GM12878 (cell line): ENCODE results near the gene PLXNA4. TPM values are rescaled to one million over a fixed set of nuclear protein-coding genes. Genes with fewer than 3 reads are reported as not detected.

Experiments
- ATAC-seq: fragments of 200-7000 bp; cut with Tn5 transposase; 3 replicates; pipeline ENCODE4 v1.9.1; 2020; ENCODE audit warnings: mild to moderate bottlenecking, moderate library complexity
- BruUV-seq: library from RNA; stranded (reverse); fragments of 400-500 nt; replicated peaks from 2 replicates; lab custom pipeline; 2021; lab: Mats Ljungman, UMichigan
- CTCF ChIA-PET: fragments of 300-600 bp; sonication (Branson Sonifier 250); formaldehyde crosslinking; extraction: SDS; loops from one replicate; lab custom pipeline; 2021; ENCODE audit warnings: inconsistent platforms; lab: Yijun Ruan, JAX
- POLR2A ChIA-PET: fragments of 350-600 bp; formaldehyde crosslinking; extraction: SDS; loops from one replicate; lab custom pipeline; 2021; ENCODE audit warnings: inconsistent platforms; lab: Charles Lee
- RAD21 ChIA-PET: fragments of 300-600 bp; sonication (Branson Sonifier 250); formaldehyde crosslinking; loops from one replicate; lab custom pipeline; 2023; ENCODE audit warnings: antibody characterized with exemption; ENCODE audit not compliant: unreplicated experiment; lab: Charles Lee
- SMC1A ChIA-PET: fragments of 300-600 bp; sonication (Branson Sonifier 250); formaldehyde crosslinking; loops from one replicate; lab custom pipeline; 2023; ENCODE audit not compliant: unreplicated experiment, uncharacterized antibody; lab: Charles Lee
- DNase-seq: peaks from one replicate; pipeline ENCODE4 v3.0.0-alpha.2; 2011; ENCODE audit warnings: low read depth, low spot score
- FAIRE-seq: peaks from 3 replicates; lab custom pipeline; 2011; peaks lifted over from hg19 to GRCh38; lab: Jason Lieb, UNC
- H2AFZ ChIP-seq: 2 replicates; pipeline ENCODE4 v1.6.0; 2011; ENCODE audit warnings: low read depth, low read length, control low read depth; ENCODE audit not compliant: control insufficient read depth
- H3K27ac ChIP-seq: 2 replicates; pipeline ENCODE4 v1.5.1; 2011; ENCODE audit warnings: control low read depth; ENCODE audit not compliant: control insufficient read depth, insufficient read depth
- H3K27me3 ChIP-seq, 2 experiments: replicated peaks in 1 of 2; 2 replicates each; pipeline versions ENCODE4 v1.6.0 to v1.6.1; 2011; ENCODE audit warnings: low read length in 1 of 2; ENCODE audit not compliant: control insufficient read depth in 2 of 2, insufficient read depth in 2 of 2
- H3K36me3 ChIP-seq, 2 experiments: 2 replicates each; pipeline ENCODE4 v1.5.1; 2011; ENCODE audit warnings: low read length in 1 of 2; ENCODE audit not compliant: control insufficient read depth in 2 of 2, insufficient read depth in 2 of 2
- H3K4me1 ChIP-seq: 2 replicates; pipeline ENCODE4 v1.6.1; 2011; ENCODE audit warnings: mild to moderate bottlenecking, low read length, moderate library complexity, mixed read lengths; ENCODE audit not compliant: control insufficient read depth, insufficient read depth
- H3K4me2 ChIP-seq: 2 replicates; pipeline ENCODE4 v1.6.0; 2011; ENCODE audit warnings: control low read depth; ENCODE audit not compliant: control insufficient read depth, insufficient read depth
- H3K4me3 ChIP-seq: fragments of 200-600 bp; sonication (generic); 2 replicates; pipeline ENCODE4 v1.5.1; 2016
- H3K79me2 ChIP-seq: 2 replicates; pipeline ENCODE4 v1.6.0; 2011; ENCODE audit warnings: low read length; ENCODE audit not compliant: control insufficient read depth, insufficient read depth
- H3K9ac ChIP-seq: 2 replicates; pipeline ENCODE4 v1.8.0; 2011; ENCODE audit warnings: low read length, control low read depth, mixed read lengths; ENCODE audit not compliant: control insufficient read depth, insufficient read depth
- H3K9me3 ChIP-seq: replicated peaks from 3 replicates; pipeline ENCODE4 v1.5.1; 2011; ENCODE audit warnings: mild to moderate bottlenecking, low read length; ENCODE audit not compliant: control insufficient read depth, insufficient read depth
- H4K20me1 ChIP-seq: 2 replicates; pipeline ENCODE4 v1.6.0; 2011; ENCODE audit not compliant: control insufficient read depth, insufficient read depth
- CREB1 ChIP-seq: IDR thresholded peaks from 2 replicates; pipeline ENCODE4 v1.6.1; 2012; ENCODE audit warnings: low read depth, mild to moderate bottlenecking, inconsistent platforms
- CREM ChIP-seq: IDR thresholded peaks from 2 replicates; pipeline ENCODE4 v1.6.1; 2014; ENCODE audit warnings: antibody characterized with exemption, low read depth
- GABPA ChIP-seq: IDR thresholded peaks from 2 replicates; pipeline ENCODE4 v1.6.1; 2014; ENCODE audit warnings: antibody characterized with exemption, low read depth, mild to moderate bottlenecking, inconsistent platforms
- IKZF1 ChIP-seq: fragments of 450-650 bp; conservative IDR thresholded peaks from 2 replicates; pipeline ENCODE4 v1.6.1; 2017; ENCODE audit warnings: antibody characterized with exemption, mild to moderate bottlenecking
- IRF4 ChIP-seq: IDR thresholded peaks from 2 replicates; pipeline ENCODE4 v1.6.1; 2011; ENCODE audit warnings: low read depth, low read length
- KDM1A ChIP-seq: fragments of 200-600 bp; sonication (generic); IDR thresholded peaks from 2 replicates; pipeline ENCODE4 v1.6.1; 2016; ENCODE audit warnings: borderline replicate concordance
- LARP7 ChIP-seq: fragments of 450-650 bp; IDR thresholded peaks from 2 replicates; pipeline ENCODE4 v1.6.1; 2017; ENCODE audit warnings: mild to moderate bottlenecking
- MAX ChIP-seq: IDR thresholded peaks from 2 replicates; pipeline ENCODE4 v1.6.1; 2012; ENCODE audit warnings: low read depth, low read length, improper control_type of control experiment
- REST ChIP-seq: IDR thresholded peaks from 2 replicates; pipeline ENCODE4 v1.6.1; 2012; ENCODE audit warnings: mild to moderate bottlenecking, low read depth, low read length
- SREBF2 ChIP-seq: IDR thresholded peaks from 2 replicates; pipeline ENCODE4 v1.6.1; 2012; ENCODE audit warnings: mild to moderate bottlenecking, low read length
- SRF ChIP-seq, 2 experiments: IDR thresholded peaks; 2 replicates each; pipeline ENCODE4 v1.6.1; 2011; ENCODE audit warnings: low read depth in 2 of 2, low read length in 2 of 2, mild to moderate bottlenecking in 1 of 2, moderate library complexity in 1 of 2
- WGBS: methylation state at CpG from one replicate; pipeline ENCODE4 v1.1.6; 2016; ENCODE audit warnings: low lambda C conversion rate; ENCODE audit not compliant: insufficient replicate concordance, insufficient coverage; ENCODE audit errors: missing lambda C conversion rate; 5-methylcytosine and 5-hydroxymethylcytosine counted together
- in situ Hi-C: fragments of 300-500 bp; cut with MboI; formaldehyde crosslinking; loops from 9 replicates; pipeline ENCODE4 v1.14.3; 2018; ENCODE audit warnings: mixed read lengths
- intact Hi-C: fragments of 100-400 bp; cut with micrococcal nuclease; formaldehyde crosslinking; loops from one replicate; pipeline ENCODE4 v1.14.2; 2022; ENCODE audit not compliant: unreplicated experiment
- polyA plus RNA-seq, 11 experiments: library from polyadenylated mRNA; depleted of rRNA in 4 of 11; unstranded in 6 of 11; stranded (reverse) in 5 of 11; fragments of >200 nt; fragmentation: Nextera tagmentation in 4 of 11; fragmentation: Illumina TruSeq in 1 of 11; extraction: Ambion mirVana in 4 of 11; extraction: Trizol in 1 of 11; gene quantifications; 1 replicate in 1 of 11; 2 replicates in 10 of 11; pipeline versions ENCODE4 v1.2.1 to v1.2.3, GENCODE V29; 2011 to 2016; ENCODE audit warnings: inconsistent platforms in 2 of 11, missing spikeins in 2 of 11, low read depth in 1 of 11
- total RNA-seq, 4 experiments: library from RNA; depleted of rRNA in 3 of 4; stranded (reverse); fragments of >200 nt in 3 of 4; fragmentation: Illumina TruSeq in 1 of 4; extraction: Trizol in 1 of 4; gene quantifications; 2 replicates each; pipeline versions ENCODE4 v1.2.1 to v1.2.3, GENCODE V29; 2013 to 2021
- TF ChIP-seq, protein P1 (sequence below): fragments of 450-650 bp; IDR thresholded peaks from 2 replicates; pipeline ENCODE4 v1.6.1; 2016; ENCODE audit warnings: mild to moderate bottlenecking
- TF ChIP-seq, protein P2 (sequence below): IDR thresholded peaks from 2 replicates; pipeline ENCODE4 v1.6.1; 2012; ENCODE audit warnings: low read depth, low read length, improper control_type of control experiment

Gene PLXNA4
- total and polyA plus RNA-seq, 10 of the 15 experiments (the other 5 are each of a cell fraction or from before 2014, with no cell fraction given) = 0.03 TPM; not detected in 9

DNA sequence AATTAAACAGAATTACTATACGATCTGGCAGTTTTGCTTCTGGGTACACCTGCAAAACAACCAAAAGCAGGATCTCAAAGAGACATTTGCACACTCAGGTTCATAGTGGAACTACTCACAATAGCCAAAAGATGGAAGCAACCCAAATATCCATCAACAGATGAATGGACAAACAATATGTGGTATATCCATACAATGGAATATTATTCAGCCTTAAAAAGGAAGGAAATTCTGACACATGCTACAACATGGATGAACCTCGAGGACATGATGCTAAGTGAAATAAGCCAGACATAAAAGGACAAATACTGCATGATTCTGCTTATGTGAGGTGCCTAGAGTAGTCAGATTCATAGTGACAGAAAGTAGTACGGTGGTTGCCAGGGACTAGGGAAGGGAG lies 330.7 kb downstream of the PLXNA4 start:
- Histone ChIP-seq H3K9ac (no peak overlapping the region), H3K4me2 (no peak overlapping the region), H3K4me1 (no peaks in the 10 kb centered on the region), H3K9me3 (no peaks in the 10 kb centered on the region; the same call in 2 of the 3 replicates), H3K36me3 (no peaks in the 10 kb centered on the region), H2AFZ (no peak overlapping the region), H3K27ac (no peak overlapping the region), H4K20me1 (no peaks in the 10 kb centered on the region), H3K27me3 (peaks cover 0 to 3% of the 10 kb centered on the region in 2 experiments; a peak in 1 of 4 replicates), H3K79me2 (no peaks in the 10 kb centered on the region), H3K4me3 (no peak overlapping the region)
- in situ Hi-C loops = no loop called here
- ATAC-seq = no peak
- no peak for FAIRE-seq
- WGBS = 8% methylated on average over 3 of the region's 3 CpGs
- SMC1A ChIA-PET = no interaction called here
- CTCF ChIA-PET = no interaction called here
- TF ChIP-seq GABPA (no peak), KDM1A (no peak), CREM (no peak), MAX (no peak), SREBF2 (no peak), LARP7 (no peak), IRF4 (no peak), IKZF1 (no peak), SRF (IDR thresholded peaks at IDR 0.05; ENCODE audit: low read depth in 2 of 2, low read length in 2 of 2) (no peak), CREB1 (no peak), REST (no peak)
- TF ChIP-seq, protein P1, sequence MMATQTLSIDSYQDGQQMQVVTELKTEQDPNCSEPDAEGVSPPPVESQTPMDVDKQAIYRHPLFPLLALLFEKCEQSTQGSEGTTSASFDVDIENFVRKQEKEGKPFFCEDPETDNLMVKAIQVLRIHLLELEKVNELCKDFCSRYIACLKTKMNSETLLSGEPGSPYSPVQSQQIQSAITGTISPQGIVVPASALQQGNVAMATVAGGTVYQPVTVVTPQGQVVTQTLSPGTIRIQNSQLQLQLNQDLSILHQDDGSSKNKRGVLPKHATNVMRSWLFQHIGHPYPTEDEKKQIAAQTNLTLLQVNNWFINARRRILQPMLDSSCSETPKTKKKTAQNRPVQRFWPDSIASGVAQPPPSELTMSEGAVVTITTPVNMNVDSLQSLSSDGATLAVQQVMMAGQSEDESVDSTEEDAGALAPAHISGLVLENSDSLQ = no peak
- TF ChIP-seq, protein P2, sequence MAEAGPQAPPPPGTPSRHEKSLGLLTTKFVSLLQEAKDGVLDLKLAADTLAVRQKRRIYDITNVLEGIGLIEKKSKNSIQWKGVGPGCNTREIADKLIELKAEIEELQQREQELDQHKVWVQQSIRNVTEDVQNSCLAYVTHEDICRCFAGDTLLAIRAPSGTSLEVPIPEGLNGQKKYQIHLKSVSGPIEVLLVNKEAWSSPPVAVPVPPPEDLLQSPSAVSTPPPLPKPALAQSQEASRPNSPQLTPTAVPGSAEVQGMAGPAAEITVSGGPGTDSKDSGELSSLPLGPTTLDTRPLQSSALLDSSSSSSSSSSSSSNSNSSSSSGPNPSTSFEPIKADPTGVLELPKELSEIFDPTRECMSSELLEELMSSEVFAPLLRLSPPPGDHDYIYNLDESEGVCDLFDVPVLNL = no peak
- intact Hi-C loops = no loop called here
- no peak for DNase-seq
- RAD21 ChIA-PET = no interaction called here
- no TSS peak for BruUV-seq
- POLR2A ChIA-PET = no interaction called here
